Adrenal gland (tissue), 5 donors: Measurements from ENCODE around the gene BCKDHA.

Experiments
- CTCF ChIP-seq, 6 experiments: fragments of 450-650 bp in 4 of 6; fragments of 200-600 bp in 2 of 6; sonication (generic) in 1 of 6; IDR thresholded peaks; 1 replicate in 5 of 6; 2 replicates in 1 of 6; pipeline versions ENCODE4 v1.5.1 to v1.8.0; 2016 to 2021; ENCODE audit warnings: antibody characterized with exemption in 6 of 6, mild to moderate bottlenecking in 2 of 6, moderate library complexity in 1 of 6
- POLR2A ChIP-seq, 2 donors: fragments of 450-650 bp; IDR thresholded peaks; one replicate each; pipeline ENCODE4 v1.6.1; 2017; ENCODE audit warnings: antibody characterized with exemption in 2 of 2, mild to moderate bottlenecking in 2 of 2, moderate library complexity in 1 of 2
- donor health status: DM: no; HTN: no; CAD: no.

GRCh38 chr19:41428481-41428859, 30.9 kb downstream of the BCKDHA start:
- TF ChIP-seq POLR2A (IDR thresholded peaks at IDR 0.05) (no peak), CTCF (IDR thresholded peaks at IDR 0.05) (no peak)
